Hepatocyte (in vitro differentiated cells): Measurements from ENCODE around the gene AFAP1.

Experiments used
- EZH2 ChIP-seq: fragments of 200-600 bp; sonication (generic); IDR thresholded peaks from 2 replicates; pipeline ENCODE4 v1.6.1; 2016; ENCODE audit warnings: antibody characterized with exemption, mild to moderate bottlenecking, borderline replicate concordance
- EZH2phosphoT487 ChIP-seq: fragments of 200-600 bp; sonication (generic); IDR thresholded peaks from one replicate; pipeline ENCODE4 v1.6.1; 2018; ENCODE audit warnings: antibody characterized with exemption, mild to moderate bottlenecking, low read depth, moderate library complexity; ENCODE audit not compliant: unreplicated experiment, severe bottlenecking
- TF ChIP-seq, protein P1 (sequence below): fragments of 200-600 bp; sonication (generic); IDR thresholded peaks from 2 replicates; pipeline ENCODE4 v1.5.1; 2016; ENCODE audit warnings: antibody characterized with exemption, mild to moderate bottlenecking; ENCODE audit not compliant: poor library complexity

DNA sequence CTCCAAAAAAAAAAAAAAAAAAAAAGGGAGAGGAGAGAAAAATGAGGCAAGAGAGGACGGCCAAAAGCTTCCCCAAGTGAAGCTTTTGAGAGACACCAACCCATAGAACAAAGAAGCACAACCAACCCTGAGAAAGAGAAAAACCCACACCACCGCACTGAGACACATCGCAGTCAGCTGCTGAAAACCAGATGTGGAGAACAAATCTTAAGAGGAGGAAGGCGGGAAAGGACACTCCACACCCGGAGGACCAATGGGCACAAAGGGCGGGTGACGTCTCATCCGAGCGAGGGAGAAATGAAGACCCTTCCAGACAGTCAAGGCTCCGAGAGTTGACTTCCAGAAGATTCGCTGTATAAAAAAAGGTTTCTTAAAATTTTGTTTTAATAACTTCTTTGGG, 112.1 kb downstream of the AFAP1 start:
- TF ChIP-seq, protein P1, sequence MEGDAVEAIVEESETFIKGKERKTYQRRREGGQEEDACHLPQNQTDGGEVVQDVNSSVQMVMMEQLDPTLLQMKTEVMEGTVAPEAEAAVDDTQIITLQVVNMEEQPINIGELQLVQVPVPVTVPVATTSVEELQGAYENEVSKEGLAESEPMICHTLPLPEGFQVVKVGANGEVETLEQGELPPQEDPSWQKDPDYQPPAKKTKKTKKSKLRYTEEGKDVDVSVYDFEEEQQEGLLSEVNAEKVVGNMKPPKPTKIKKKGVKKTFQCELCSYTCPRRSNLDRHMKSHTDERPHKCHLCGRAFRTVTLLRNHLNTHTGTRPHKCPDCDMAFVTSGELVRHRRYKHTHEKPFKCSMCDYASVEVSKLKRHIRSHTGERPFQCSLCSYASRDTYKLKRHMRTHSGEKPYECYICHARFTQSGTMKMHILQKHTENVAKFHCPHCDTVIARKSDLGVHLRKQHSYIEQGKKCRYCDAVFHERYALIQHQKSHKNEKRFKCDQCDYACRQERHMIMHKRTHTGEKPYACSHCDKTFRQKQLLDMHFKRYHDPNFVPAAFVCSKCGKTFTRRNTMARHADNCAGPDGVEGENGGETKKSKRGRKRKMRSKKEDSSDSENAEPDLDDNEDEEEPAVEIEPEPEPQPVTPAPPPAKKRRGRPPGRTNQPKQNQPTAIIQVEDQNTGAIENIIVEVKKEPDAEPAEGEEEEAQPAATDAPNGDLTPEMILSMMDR = no peak
- TF ChIP-seq EZH2phosphoT487 (no peak), EZH2 (no peak)
